MCF 10A (cell line): Measurements from ENCODE around the gene PIRT. TPM values are rescaled to one million over a fixed set of nuclear protein-coding genes. Genes with fewer than 3 reads are reported as not detected.

Experiments
- BruUV-seq: library from RNA; stranded (reverse); fragments of 400-500 nt; replicated peaks from 2 replicates; lab custom pipeline; 2021; lab: Mats Ljungman, UMichigan
- CTCF ChIA-PET: fragments of 300-600 bp; sonication (Branson Sonifier 250); formaldehyde crosslinking; extraction: SDS; loops from one replicate; lab custom pipeline; 2021; ENCODE audit warnings: antibody characterized with exemption, inconsistent platforms; lab: Yijun Ruan, JAX
- POLR2A ChIA-PET: fragments of 300-600, 350-650 bp; sonication (Branson Sonifier 250); formaldehyde crosslinking; extraction: SDS; loops from one replicate; lab custom pipeline; 2020; ENCODE audit warnings: antibody characterized with exemption, inconsistent platforms; lab: Yijun Ruan, JAX
- DNase-seq: peaks from one replicate; pipeline ENCODE4 v3.0.0-alpha.2; 2018; ENCODE audit not compliant: unreplicated experiment
- H3K27ac Mint-ChIP-seq: one replicate; pipeline ENCODE4 v1.8.0; 2022; ENCODE audit warnings: mild to moderate bottlenecking, low read depth, mixed read lengths; ENCODE audit not compliant: unreplicated experiment
- H3K27me3 Mint-ChIP-seq: one replicate; pipeline ENCODE4 v1.8.0; 2022; ENCODE audit warnings: mixed read lengths; ENCODE audit not compliant: insufficient read depth, unreplicated experiment
- H3K36me3 Mint-ChIP-seq: one replicate; pipeline ENCODE4 v1.8.0; 2022; ENCODE audit warnings: mild to moderate bottlenecking, moderate library complexity, mixed read lengths; ENCODE audit not compliant: insufficient read depth, unreplicated experiment
- H3K4me1 Mint-ChIP-seq: one replicate; pipeline ENCODE4 v1.8.0; 2022; ENCODE audit warnings: mixed read lengths; ENCODE audit not compliant: insufficient read depth, unreplicated experiment
- H3K4me3 Mint-ChIP-seq: one replicate; pipeline ENCODE4 v1.8.0; 2022; ENCODE audit warnings: mild to moderate bottlenecking, moderate library complexity, mixed read lengths; ENCODE audit not compliant: unreplicated experiment
- H3K9me3 Mint-ChIP-seq: one replicate; pipeline ENCODE4 v1.8.0; 2022; ENCODE audit warnings: mixed read lengths; ENCODE audit not compliant: unreplicated experiment
- CTCF ChIP-seq: fragments of 200-600 bp; IDR thresholded peaks from one replicate; pipeline ENCODE4 v1.8.0; 2022; ENCODE audit warnings: antibody characterized with exemption, mild to moderate bottlenecking; ENCODE audit not compliant: unreplicated experiment
- intact Hi-C: fragments of 100-400 bp; cut with micrococcal nuclease; formaldehyde crosslinking; loops from 2 replicates; pipeline ENCODE4 v1.14.1; 2022
- total RNA-seq: library from RNA; stranded (reverse); gene quantifications from 2 replicates; pipeline ENCODE4 v1.2.3, GENCODE V29; 2022

Gene PIRT
- total RNA-seq, 1 experiment from 2014 or later = not detected

GRCh38 chr17:10803350-10803749, 34.5 kb downstream of the PIRT start:
- no TSS peak for BruUV-seq

GRCh38 chr17:10802496-10803284, 35.2 kb downstream of the PIRT start:
- Mint-ChIP-seq H3K36me3 (no peaks in the 10 kb centered on the region), H3K4me1 (no peaks in the 10 kb centered on the region), H3K27ac (peak overlapping the region; percentile 21), H3K27me3 (peaks cover 8% of the 10 kb centered on the region), H3K9me3 (no peaks in the 10 kb centered on the region), H3K4me3 (no peak overlapping the region)
- no TSS peak for BruUV-seq
- no peak for TF ChIP-seq CTCF
- ChIA-PET CTCF (interaction anchor here (0.9 kb wide), 1 partner anchor 171 kb away, joined by 3 read pairs; no protein-coding TSS in a partner anchor), POLR2A (no interaction called here)
- no peak for DNase-seq
- intact Hi-C loops = no loop called here

More at GRCh38 chr17:10803350-10803749, 34.5 kb downstream of the PIRT start:
- Mint-ChIP-seq H3K4me1 (no peaks in the 10 kb centered on the region), H3K27me3 (peaks cover 8% of the 10 kb centered on the region), H3K4me3 (no peak overlapping the region), H3K27ac (no peak overlapping the region), H3K9me3 (no peaks in the 10 kb centered on the region), H3K36me3 (no peaks in the 10 kb centered on the region)
- no peak for DNase-seq
- TF ChIP-seq CTCF = no peak
- intact Hi-C loops = no loop called here
- CTCF ChIA-PET = no interaction called here
- POLR2A ChIA-PET = no interaction called here

- Mint-ChIP-seq H3K27ac (no peak overlapping the region), H3K9me3 (no peaks in the 10 kb centered on the region), H3K27me3 (peaks cover 5% of the 10 kb centered on the region), H3K4me1 (no peaks in the 10 kb centered on the region), H3K4me3 (no peak overlapping the region), H3K36me3 (no peaks in the 10 kb centered on the region)
- no TSS peak for BruUV-seq
- intact Hi-C loops = no loop called here
- no peak for TF ChIP-seq CTCF
- ChIA-PET POLR2A (no interaction called here), CTCF (interaction anchor here (0.7 kb wide), 1 partner anchor 168 kb away, joined by 3 read pairs; no protein-coding TSS in a partner anchor)
- no peak for DNase-seq
These were observed 38.5 kb downstream of the PIRT start for GRCh38 chr17:10799407-10799806.

- Mint-ChIP-seq H3K27me3 (peaks cover under 1% of the 10 kb centered on the region), H3K27ac (no peak overlapping the region), H3K36me3 (no peaks in the 10 kb centered on the region), H3K4me3 (no peak overlapping the region), H3K9me3 (no peaks in the 10 kb centered on the region), H3K4me1 (peaks cover 1% of the 10 kb centered on the region)
- TF ChIP-seq CTCF = no peak
- intact Hi-C loops = no loop called here
- no peak for DNase-seq
- CTCF ChIA-PET = interaction anchor here (0.6 to 0.7 kb wide), 3 partner anchors 43 to 167 kb away, joined by 3 read pairs; no protein-coding TSS in a partner anchor
- no TSS peak for BruUV-seq
- POLR2A ChIA-PET = no interaction called here
These were observed 39.0 kb downstream of the PIRT start for GRCh38 chr17:10798910-10799309.
